Neural cell (in vitro differentiated cells): Measurements from ENCODE around the gene KIF12. TPM values are rescaled to one million over a fixed set of nuclear protein-coding genes. Genes with fewer than 3 reads are reported as not detected.

ENCODE experiments used
- H2AFZ ChIP-seq: fragments of 200-600, 300-800 bp; sonication (generic), shearing (Covaris generic); 2 replicates; pipeline ENCODE4 v1.6.0; 2014; ENCODE audit warnings: low read depth, mild to moderate bottlenecking, antibody characterized with exemption, low read length, moderate library complexity
- H3F3A ChIP-seq: fragments of 200-600 bp; shearing (Covaris generic); 2 replicates; pipeline ENCODE4 v1.6.1; 2016; ENCODE audit warnings: mild to moderate bottlenecking, moderate library complexity, mixed read lengths, antibody characterized with exemption, low read length; ENCODE audit not compliant: insufficient read depth, poor library complexity, severe bottlenecking
- H3K27ac ChIP-seq: fragments of 200-600, 300-800 bp; sonication (generic), shearing (Covaris generic); 2 replicates; pipeline ENCODE4 v1.5.1; 2014; ENCODE audit warnings: mild to moderate bottlenecking, low read length, moderate library complexity
- H3K27me3 ChIP-seq: fragments of 300-800, 200-600 bp; sonication (generic), shearing (Covaris generic); 2 replicates; pipeline ENCODE4 v1.6.0; 2014; ENCODE audit warnings: mild to moderate bottlenecking, low read depth, low read length, moderate library complexity; ENCODE audit not compliant: insufficient read depth
- H3K36me3 ChIP-seq: fragments of 300-800, 200-600 bp; sonication (generic), shearing (Covaris generic); 2 replicates; pipeline ENCODE4 v1.5.1; 2014; ENCODE audit warnings: mild to moderate bottlenecking, antibody characterized with exemption, low read length, moderate library complexity; ENCODE audit not compliant: insufficient read depth
- H3K4me2 ChIP-seq: fragments of 300-800, 200-600 bp; sonication (generic), shearing (Covaris generic); 2 replicates; pipeline ENCODE4 v1.6.0; 2014; ENCODE audit warnings: mild to moderate bottlenecking, low read length
- H3K4me3 ChIP-seq: fragments of 300-800, 200-600 bp; sonication (generic), shearing (Covaris generic); 2 replicates; pipeline ENCODE4 v1.5.1; 2014; ENCODE audit warnings: mild to moderate bottlenecking, low read length, moderate library complexity
- H3K79me2 ChIP-seq: fragments of 200-600 bp; shearing (Covaris generic); replicated peaks from 2 replicates; pipeline ENCODE4 v1.6.0; 2014; ENCODE audit warnings: mild to moderate bottlenecking, low read length, moderate library complexity; ENCODE audit not compliant: insufficient read depth
- H3K9ac ChIP-seq: fragments of 300-800, 200-600 bp; sonication (generic), shearing (Covaris generic); 2 replicates; pipeline ENCODE4 v1.6.1; 2016; ENCODE audit warnings: mild to moderate bottlenecking, low read length, mixed read lengths
- H3K9me2 ChIP-seq: fragments of 200-600 bp; shearing (Covaris generic); 2 replicates; pipeline ENCODE4 v1.6.1; 2016; ENCODE audit warnings: mild to moderate bottlenecking, low read length, mixed read lengths; ENCODE audit not compliant: insufficient read depth
- H3K9me3 ChIP-seq: fragments of 200-600, 300-800 bp; sonication (generic), shearing (Covaris generic); 2 replicates; pipeline ENCODE4 v1.6.1; 2016; ENCODE audit warnings: mild to moderate bottlenecking, mixed run types, low read length, moderate library complexity, mixed read lengths
- H4K20me1 ChIP-seq: fragments of 200-600 bp; shearing (Covaris generic); 2 replicates; pipeline ENCODE4 v1.6.1; 2016; ENCODE audit warnings: mild to moderate bottlenecking, mixed run types; ENCODE audit not compliant: insufficient read depth
- EP300 ChIP-seq: fragments of 450-650 bp; conservative IDR thresholded peaks from 2 replicates; pipeline ENCODE4 v1.6.1; 2014; ENCODE audit warnings: antibody characterized with exemption, mild to moderate bottlenecking, moderate library complexity; ENCODE audit not compliant: poor library complexity, severe bottlenecking
- EZH2 ChIP-seq: fragments of 200-600, 300-800 bp; shearing (Covaris generic), sonication (generic); IDR thresholded peaks from 2 replicates; pipeline ENCODE4 v1.6.1; 2014; ENCODE audit warnings: antibody characterized with exemption, low read length, borderline replicate concordance, mild to moderate bottlenecking; ENCODE audit not compliant: insufficient read depth, poor library complexity, severe bottlenecking
- MXI1 ChIP-seq: fragments of 450-650 bp; conservative IDR thresholded peaks from 2 replicates; pipeline ENCODE4 v1.6.1; 2014; ENCODE audit warnings: antibody characterized with exemption, mild to moderate bottlenecking; ENCODE audit not compliant: poor library complexity, severe bottlenecking
- POLR2AphosphoS5 ChIP-seq: IDR thresholded peaks from 2 replicates; pipeline ENCODE4 v1.6.1; 2012
- RAD21 ChIP-seq: fragments of 450-650 bp; conservative IDR thresholded peaks from 2 replicates; pipeline ENCODE4 v1.6.1; 2014; ENCODE audit warnings: antibody characterized with exemption, mild to moderate bottlenecking, moderate library complexity
- SMC3 ChIP-seq: fragments of 450-650 bp; conservative IDR thresholded peaks from 2 replicates; pipeline ENCODE4 v1.6.1; 2014; ENCODE audit warnings: antibody characterized with exemption, mild to moderate bottlenecking, moderate library complexity; ENCODE audit not compliant: poor library complexity
- TAF1 ChIP-seq: IDR thresholded peaks from 2 replicates; pipeline ENCODE4 v1.6.1; 2012; ENCODE audit warnings: low read depth
- polyA plus RNA-seq: library from polyadenylated mRNA; depleted of rRNA; stranded (reverse); fragments of >200 nt; gene quantifications from 2 replicates; pipeline ENCODE4 v1.2.3, GENCODE V29; 2014
- TF ChIP-seq, protein P1 (sequence below): fragments of 450-650 bp; IDR thresholded peaks from 2 replicates; pipeline ENCODE4 v1.5.1; 2014; ENCODE audit warnings: antibody characterized with exemption, mild to moderate bottlenecking, moderate library complexity; ENCODE audit not compliant: poor library complexity, severe bottlenecking
- TF ChIP-seq, protein P2 (sequence below): IDR thresholded peaks from 2 replicates; pipeline ENCODE4 v1.6.1; 2012; ENCODE audit warnings: borderline replicate concordance

Gene KIF12
- polyA plus RNA-seq, 1 donor from 2014 or later, result not detected

DNA sequence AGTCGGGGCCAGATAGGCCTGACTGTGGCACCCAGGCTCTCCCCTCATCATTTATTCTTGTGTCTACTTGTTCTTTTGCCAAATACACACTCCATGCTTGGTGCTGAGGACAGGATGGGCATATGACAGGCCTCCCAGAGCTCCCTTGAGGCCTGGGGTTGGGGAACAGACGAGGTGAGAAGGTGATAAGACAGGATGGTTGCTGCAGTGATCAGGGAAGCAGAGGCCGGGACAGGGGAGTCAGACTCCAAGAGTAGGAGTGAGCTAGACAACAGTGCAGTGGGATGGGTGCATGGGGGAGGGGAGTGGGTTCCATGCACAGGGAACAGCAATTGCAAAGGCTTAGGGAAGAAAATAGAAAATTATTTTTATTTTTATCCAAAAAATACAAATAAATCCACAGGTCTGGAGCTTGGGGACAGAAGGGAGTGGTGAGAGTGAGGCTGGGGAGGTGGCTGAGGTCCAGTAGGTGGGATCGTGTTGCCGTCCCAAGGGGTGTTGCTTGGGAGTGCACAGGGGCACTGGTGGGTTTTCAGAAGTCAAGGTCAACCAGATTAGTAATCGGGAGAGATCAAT is 17.6 kb downstream of the KIF12 start:
- Histone ChIP-seq H3K27ac (no peak overlapping the region), H3K9me2 (no peaks in the 10 kb centered on the region), H4K20me1 (no peaks in the 10 kb centered on the region), H3F3A (no peaks in the 10 kb centered on the region), H3K9me3 (no peaks in the 10 kb centered on the region), H2AFZ (no peak overlapping the region), H3K79me2 (no peaks in the 10 kb centered on the region), H3K4me3 (no peak overlapping the region), H3K36me3 (no peaks in the 10 kb centered on the region), H3K9ac (no peak overlapping the region), H3K4me2 (no peak overlapping the region), H3K27me3 (no peaks in the 10 kb centered on the region)
- TF ChIP-seq EZH2 (no peak), MXI1 (no peak), POLR2AphosphoS5 (no peak), TAF1 (no peak), SMC3 (no peak), EP300 (no peak), RAD21 (no peak)
- TF ChIP-seq, protein P1, sequence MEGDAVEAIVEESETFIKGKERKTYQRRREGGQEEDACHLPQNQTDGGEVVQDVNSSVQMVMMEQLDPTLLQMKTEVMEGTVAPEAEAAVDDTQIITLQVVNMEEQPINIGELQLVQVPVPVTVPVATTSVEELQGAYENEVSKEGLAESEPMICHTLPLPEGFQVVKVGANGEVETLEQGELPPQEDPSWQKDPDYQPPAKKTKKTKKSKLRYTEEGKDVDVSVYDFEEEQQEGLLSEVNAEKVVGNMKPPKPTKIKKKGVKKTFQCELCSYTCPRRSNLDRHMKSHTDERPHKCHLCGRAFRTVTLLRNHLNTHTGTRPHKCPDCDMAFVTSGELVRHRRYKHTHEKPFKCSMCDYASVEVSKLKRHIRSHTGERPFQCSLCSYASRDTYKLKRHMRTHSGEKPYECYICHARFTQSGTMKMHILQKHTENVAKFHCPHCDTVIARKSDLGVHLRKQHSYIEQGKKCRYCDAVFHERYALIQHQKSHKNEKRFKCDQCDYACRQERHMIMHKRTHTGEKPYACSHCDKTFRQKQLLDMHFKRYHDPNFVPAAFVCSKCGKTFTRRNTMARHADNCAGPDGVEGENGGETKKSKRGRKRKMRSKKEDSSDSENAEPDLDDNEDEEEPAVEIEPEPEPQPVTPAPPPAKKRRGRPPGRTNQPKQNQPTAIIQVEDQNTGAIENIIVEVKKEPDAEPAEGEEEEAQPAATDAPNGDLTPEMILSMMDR, result no peak
- TF ChIP-seq, protein P2, sequence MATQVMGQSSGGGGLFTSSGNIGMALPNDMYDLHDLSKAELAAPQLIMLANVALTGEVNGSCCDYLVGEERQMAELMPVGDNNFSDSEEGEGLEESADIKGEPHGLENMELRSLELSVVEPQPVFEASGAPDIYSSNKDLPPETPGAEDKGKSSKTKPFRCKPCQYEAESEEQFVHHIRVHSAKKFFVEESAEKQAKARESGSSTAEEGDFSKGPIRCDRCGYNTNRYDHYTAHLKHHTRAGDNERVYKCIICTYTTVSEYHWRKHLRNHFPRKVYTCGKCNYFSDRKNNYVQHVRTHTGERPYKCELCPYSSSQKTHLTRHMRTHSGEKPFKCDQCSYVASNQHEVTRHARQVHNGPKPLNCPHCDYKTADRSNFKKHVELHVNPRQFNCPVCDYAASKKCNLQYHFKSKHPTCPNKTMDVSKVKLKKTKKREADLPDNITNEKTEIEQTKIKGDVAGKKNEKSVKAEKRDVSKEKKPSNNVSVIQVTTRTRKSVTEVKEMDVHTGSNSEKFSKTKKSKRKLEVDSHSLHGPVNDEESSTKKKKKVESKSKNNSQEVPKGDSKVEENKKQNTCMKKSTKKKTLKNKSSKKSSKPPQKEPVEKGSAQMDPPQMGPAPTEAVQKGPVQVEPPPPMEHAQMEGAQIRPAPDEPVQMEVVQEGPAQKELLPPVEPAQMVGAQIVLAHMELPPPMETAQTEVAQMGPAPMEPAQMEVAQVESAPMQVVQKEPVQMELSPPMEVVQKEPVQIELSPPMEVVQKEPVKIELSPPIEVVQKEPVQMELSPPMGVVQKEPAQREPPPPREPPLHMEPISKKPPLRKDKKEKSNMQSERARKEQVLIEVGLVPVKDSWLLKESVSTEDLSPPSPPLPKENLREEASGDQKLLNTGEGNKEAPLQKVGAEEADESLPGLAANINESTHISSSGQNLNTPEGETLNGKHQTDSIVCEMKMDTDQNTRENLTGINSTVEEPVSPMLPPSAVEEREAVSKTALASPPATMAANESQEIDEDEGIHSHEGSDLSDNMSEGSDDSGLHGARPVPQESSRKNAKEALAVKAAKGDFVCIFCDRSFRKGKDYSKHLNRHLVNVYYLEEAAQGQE, result no peak

DNA sequence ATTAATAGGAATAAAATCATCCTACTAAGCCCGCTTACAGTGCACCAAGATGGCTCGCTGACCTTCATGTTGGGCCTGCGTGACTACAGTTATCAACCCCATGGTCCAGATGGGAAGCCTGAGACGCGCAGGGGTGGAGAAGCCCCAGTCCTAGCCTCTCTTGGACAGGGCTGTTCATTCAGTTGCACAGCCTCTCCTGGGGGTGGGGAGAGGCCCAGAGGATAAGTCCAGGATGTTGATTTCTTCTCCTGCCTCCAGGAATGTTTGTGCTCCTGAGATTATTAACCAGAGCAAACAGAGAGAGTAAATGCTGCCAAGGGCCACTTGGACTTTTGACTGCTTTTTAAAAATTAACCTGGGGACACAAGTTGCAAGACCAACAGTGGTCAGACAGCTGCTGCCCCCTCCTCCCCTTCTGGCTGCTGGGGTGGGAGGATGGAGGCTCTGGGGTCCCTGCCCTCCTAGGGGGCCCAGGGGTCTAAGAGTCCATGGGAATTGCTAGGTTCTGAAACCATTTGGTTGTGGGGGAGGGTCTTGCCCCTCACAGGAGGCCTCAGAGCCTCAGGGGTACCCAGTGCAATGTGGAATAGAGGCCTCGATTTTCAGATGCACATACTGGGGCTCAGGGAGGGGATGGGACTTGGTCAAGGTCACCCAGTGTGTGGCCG is 18.2 kb downstream of the KIF12 start:
- Histone ChIP-seq H3K27me3 (no peaks in the 10 kb centered on the region), H3K27ac (no peak overlapping the region), H3F3A (no peaks in the 10 kb centered on the region), H4K20me1 (no peaks in the 10 kb centered on the region), H3K9ac (no peak overlapping the region), H3K4me2 (no peak overlapping the region), H3K79me2 (no peaks in the 10 kb centered on the region), H3K9me3 (no peaks in the 10 kb centered on the region), H3K9me2 (no peaks in the 10 kb centered on the region), H2AFZ (no peak overlapping the region), H3K36me3 (no peaks in the 10 kb centered on the region), H3K4me3 (no peak overlapping the region)
- TF ChIP-seq EP300 (no peak), EZH2 (no peak), TAF1 (no peak)
- TF ChIP-seq, protein P2, result no peak
